ENCODE measurements around the gene RSBN1.
"Not testable (repeated sequence)": the region's sequence is repeated elsewhere in the genome, so short reads cannot be mapped to it uniquely, and the experiment has no call there.

DNA sequence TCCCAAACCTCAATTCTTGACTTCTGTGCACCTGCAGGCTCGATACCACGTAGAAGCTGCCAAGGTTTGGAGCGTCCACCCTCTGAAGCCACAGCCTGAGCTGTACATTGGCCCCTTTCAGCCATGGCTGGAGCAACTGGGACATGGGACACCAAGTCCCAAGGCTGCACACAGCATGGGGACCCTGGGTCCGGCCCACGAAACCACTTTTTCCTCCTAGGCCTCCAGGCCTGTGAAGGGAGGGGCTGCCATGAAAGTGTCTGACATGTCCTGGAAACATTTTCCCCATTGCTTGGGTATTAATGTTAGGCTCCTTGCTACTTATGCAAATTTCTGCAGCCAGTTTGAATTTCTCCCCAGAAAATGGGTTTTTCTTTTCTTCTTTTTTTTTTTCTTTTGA is 93.7 kb downstream of the RSBN1 start:
- not testable (repeated sequence) for TF ChIP-seq CTCF (conservative IDR thresholded peaks at IDR 0.05 in 1 of 2, IDR thresholded peaks at IDR 0.05 in 1 of 2; ENCODE audit: extremely low read depth in 1 of 2, insufficient read depth in 1 of 2, low read depth in 1 of 2, low read length in 2 of 2); EZH2 (IDR thresholded peaks at IDR 0.05; ENCODE audit: borderline replicate concordance, low read length)
